Stimulated activated CD8-positive, alpha-beta memory T cell treated with anti-CD3 and anti-CD28 coated beads, Interleukin-4, amount 100 ng/mL, for 48 hours (primary cell): ENCODE measurements around the gene SERTAD3.
"Not testable (repeated sequence)": the region's sequence is repeated elsewhere in the genome, so short reads cannot be mapped to it uniquely, and the experiment has no call there.

Source experiments
- DNase-seq: peaks from one replicate; pipeline ENCODE4 v3.0.0-alpha.2; 2020

The SERTAD3 gene

DNA sequence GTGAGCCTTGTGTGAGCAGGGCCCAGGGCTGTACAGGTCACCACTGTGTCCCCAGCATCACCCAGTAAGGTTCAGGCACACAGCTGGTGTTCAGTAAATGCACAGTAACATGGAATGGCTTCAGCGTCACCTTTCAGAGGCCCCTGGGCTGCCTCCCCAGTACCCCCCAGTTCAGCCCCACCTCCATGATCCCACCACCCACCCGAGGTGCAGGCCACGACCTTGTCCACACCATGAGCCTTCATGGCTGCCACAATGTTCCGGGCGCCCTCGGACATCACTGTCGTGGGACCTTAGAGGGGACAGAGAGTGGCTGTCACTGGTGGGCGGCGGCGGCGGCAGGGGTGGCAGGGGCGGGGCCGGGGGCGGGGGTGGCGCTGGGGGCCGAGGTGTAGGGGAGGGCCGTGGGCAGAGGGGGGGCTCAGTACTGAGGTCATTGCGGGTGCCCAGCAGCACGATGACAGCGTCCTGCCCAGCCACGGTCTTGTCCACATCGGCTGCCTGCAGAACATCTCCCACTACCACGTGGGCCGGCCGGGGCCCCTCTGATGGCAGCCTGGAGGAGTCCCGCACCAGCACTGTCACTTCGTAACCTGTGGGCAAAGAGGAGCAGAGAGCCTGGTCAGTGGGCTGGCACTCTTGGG is 13.9 kb upstream of the SERTAD3 start:
- DNase-seq = no peak

- no peak for DNase-seq
Measured at GRCh38 chr19:40457048-40457447, 12.9 kb upstream of the SERTAD3 start.

DNA sequence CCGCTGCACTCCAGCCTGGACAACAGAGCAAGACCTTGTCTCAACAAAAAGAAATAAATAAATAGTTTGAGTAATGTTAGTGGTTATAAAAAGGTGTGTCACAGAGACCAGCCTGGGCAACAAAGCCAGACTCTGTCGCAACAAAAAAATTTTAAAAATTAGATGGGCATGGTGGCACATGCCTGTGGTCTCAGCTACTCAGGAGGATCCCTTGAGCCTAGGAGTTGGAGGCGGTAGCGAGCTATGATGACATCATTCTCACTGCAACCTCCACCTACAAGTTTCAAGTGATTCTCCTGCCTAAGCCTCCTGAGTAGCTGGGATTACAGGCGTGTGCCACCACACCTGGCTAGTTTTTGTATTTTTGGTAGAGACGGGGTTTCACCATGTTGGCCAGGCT is 9.8 kb upstream of the SERTAD3 start:
- not testable (repeated sequence) for DNase-seq

DNA sequence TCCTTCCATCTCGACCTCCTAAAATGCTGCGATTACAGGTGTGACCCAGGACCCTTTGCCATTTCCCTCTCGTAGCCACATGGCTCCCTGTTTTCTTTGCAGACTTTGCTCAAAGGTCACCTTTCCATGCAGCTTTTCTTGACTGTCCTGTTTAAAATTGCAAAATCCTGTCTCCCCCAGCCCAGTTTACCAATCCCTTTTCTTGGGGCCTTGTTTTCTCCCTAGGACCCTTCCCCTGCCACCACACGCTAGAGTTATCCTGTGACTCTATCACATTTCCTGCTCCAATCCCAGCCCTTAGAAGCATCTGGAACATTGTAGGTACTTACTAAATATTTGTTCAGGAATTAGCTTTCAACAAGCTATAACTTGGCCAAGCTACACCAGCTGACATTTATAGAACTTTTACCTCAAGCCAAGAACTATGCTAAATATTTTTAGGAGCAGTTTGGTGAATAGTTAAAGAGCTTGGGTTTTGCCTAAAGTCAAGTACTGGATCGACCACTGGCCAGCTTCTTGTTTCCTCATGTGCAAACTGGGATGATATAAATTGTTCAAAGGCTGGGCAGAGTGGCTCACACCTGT is 9.1 kb upstream of the SERTAD3 start:
- no peak for DNase-seq

DNA sequence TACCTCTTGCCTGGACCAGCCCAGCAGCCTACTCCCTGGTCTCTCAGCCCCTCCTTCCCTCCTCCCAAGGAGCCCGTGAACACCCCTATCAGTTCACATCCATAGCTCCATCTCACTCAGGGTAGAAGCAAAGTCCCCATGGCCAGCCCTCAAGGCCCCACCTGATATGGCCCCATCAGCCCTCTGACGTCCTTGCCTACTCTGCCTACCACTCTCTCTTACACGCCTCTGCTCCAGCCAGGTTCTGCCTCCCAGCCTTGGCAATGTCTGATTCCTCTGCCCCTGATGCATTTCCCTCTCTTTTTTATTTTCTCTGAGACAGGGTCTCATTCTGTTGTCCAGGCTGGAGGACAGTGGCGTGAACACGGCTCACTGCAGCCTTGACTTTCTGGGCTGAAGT is 7.9 kb upstream of the SERTAD3 start:
- no peak for DNase-seq

DNA sequence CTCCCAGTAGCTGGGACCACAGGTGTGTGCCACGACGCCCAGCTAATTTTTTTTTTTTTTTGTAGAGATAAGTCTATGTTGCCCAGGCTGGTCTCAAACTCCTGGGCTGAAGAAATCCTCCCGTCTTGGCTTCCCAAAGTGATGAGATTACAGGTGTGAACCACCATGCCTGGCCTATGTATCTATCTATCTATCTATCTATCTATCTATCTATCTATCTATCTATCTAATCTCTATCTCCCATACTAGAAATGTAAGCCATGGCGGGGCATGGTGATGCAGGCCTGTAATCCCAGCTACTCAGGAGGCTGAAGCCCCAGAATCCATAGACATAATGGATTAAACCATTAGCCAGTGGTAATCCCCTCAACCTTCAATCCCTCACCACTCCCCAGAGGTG is 6.5 kb upstream of the SERTAD3 start:
- DNase-seq = no peak

DNA sequence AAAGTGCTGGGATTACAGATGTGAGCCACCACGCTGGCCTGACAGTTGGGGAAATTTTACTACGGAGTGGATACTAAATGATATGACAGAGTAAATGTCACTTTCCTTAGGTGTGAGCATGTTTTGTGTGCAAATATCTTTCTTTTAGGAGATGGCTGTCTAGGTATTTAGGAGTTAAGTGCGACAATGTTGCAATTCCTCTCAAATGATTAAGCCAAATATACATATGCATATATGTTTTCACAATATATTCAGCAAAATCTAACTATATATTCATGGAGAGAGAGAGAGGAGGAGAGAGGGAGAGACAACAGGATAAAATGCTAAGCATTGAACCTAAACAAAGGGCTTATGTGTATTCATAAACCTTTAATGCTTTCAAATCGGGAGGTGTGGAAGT is 5.4 kb upstream of the SERTAD3 start:
- no peak for DNase-seq

- DNase-seq = no peak
Measured at GRCh38 chr19:40446263-40446784, 2.2 kb upstream of the SERTAD3 start.

DNA sequence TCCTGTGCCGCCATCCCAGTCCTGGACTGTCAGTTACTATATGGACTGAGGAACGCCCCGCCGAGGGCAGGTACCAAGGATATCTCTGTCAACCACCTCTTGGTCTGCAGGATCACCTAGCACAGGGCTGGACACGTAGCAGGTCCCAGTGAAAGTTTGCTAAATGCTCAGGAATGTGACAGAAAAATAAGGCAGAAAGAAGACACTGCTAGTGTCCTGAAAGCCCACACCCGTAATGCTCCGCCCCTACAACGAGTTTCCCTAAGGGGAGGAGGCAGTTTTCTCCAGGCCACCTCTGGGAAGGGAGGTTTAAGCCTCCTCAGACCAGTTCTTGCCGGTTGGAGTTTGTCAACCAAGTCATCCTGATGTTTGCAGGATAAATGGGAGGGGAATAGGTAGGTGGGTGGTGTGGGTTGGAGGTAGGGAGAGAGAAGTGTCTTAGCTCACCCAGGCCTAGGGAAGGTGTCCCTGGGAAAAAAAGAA is 1.7 kb upstream of the SERTAD3 start:
- no peak for DNase-seq

- DNase-seq = no peak
Measured at GRCh38 chr19:40444825-40445312, 734 bp upstream of the SERTAD3 start.

- DNase-seq = peak; percentile 98
Measured at GRCh38 chr19:40443131-40443999, 770 bp downstream of the SERTAD3 start.

DNA sequence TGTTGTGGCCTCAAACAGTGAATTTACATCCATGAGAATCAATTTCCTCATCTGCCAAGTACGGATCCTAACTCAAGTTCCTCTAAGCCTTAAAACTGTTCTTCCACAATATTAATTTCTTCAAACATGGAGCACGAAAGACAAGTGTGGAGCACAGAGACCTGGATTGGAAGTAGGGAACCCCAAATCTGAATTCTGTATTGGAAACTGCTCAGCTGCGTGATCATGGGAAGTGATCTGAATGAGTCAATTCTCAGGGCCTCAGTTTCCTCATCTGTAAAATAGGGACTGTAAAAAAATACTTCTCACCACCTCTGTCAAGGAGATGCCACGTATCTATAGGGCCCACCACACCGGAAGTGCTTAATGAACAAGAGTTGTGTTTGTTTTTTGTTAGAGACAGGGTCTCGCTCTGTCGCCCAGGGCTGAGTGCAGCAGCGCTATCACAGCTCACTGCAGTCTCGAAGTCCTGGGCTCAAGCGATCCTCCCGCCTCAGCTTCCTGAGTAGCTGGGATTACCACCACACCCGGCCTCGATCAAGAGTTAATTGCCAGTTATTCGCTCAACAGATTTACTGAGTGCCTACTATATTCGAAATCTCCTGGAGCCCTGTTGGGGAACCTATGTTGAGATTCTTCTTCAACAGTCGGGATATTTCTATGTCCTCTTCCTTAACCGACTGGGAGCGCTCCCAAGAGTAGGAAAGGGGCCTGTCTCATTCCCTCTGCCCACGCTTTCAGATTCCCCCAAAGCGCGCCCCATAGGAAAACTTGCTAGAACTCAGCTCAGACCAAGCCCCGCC is 1.6 kb downstream of the SERTAD3 start:
- DNase-seq = peak; percentile 44

DNA sequence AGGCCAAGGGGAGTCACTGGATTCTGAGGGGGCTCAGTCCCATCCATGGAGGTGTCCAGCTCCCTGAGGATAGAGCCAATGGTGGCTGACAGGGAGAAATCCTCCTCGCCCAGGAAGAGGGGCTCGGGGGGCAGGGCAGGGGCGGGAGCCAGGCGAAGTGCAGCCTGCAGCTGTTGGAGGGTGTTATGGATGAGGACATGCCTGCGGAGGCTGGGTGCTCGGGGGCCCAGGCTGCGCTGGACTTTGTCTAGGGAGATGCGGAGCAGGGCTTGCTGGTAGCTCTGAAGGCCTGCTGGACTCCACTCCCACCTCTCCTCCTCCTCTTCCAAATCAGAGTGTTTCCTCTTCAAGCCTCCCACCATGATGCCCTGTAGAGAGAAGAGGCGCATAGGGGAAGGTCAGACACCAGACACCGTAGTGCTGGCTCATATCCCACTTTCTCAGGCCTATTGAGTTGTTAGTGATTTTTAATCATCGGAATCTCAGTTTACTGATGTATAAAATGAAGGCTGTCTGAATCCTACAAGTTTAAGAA is 2.3 kb downstream of the SERTAD3 start:
- DNase-seq = no peak

GRCh38 chr19:40438284-40438683 is 5.9 kb downstream of the SERTAD3 start:
- no peak for DNase-seq

DNA sequence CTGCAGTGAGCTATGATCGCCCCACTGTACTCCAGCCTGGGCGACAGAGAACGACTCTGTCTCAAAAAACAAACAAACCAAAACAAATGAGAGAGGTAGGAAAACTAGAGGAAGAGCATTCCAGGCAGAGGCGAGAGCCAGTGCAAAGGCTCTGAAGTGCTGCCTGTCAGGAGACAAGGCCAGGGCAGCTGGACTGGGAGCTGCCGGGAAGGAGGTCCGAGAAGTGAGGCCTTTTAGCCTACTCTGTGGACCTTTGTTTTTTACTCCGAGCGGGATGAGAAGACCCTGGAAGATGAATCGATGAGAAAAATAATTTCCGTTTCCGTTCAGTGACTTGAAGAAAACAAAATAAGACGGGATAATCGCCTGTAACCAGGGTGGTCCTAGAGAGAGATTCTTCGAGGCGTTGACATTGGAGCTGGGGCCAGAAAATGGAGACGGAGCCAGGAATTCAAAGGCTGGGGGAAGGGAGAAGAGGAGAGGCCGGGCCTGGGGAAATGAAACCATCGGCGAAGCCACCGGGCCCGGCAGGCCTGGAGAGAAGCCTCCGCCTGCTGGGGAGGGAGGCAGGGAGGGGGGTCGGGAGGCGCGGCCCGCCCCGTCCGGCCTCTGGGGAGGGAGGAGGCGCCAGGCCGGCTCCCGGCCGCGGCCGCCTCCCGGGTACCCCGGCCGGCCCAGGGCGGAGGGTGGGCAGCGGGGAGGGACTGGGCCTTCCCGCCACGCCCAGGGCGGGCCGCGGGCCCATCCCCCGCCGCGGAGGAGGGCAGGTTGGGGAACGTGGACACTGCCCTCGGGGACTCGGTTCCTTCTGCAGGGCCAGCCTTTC is 10.5 kb downstream of the SERTAD3 start:
- peak; percentile 55 for DNase-seq

DNA sequence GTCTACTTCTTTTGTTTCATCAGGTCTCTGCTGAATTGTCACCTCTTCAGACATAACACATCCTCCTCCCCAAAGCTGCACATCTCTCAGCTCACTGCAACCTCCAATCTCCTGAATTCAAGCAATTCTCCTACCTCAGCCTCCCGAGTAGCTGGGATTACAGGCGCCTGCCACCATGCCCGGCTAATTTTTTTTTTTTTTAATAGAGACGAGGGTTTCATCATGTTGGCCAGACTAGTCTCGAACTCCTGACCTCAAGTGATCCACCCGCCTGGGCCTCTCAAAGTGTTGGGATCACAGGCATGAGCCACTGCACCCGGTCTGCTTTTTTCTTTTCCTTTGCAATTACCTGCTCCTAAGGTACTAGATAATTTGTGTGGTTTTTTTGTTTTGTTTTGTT is 11.4 kb downstream of the SERTAD3 start:
- not testable (repeated sequence) for DNase-seq

DNA sequence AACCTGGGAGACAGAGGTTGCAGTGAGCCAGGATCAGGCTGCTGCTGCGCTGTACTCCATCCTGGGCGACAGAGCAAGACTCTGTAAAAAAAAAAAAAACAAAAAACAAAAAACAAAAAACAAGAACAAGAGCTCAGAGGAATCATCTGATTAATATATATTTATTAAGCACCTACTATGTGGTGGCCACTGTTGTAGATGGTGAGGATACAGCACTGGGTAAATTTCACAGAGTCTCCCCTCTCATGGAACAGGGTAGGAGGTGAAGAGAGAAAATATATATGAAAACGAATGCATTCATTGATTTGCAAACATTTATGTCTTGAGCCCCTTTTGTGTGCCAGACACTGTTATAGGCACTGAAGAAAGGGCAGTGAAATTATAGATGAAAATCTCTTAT is 12.4 kb downstream of the SERTAD3 start:
- no peak for DNase-seq

- not testable (repeated sequence) for DNase-seq
Measured at GRCh38 chr19:40430242-40430641, 13.9 kb downstream of the SERTAD3 start.

- DNase-seq = not testable (repeated sequence)
Measured at GRCh38 chr19:40428197-40428596, 15.9 kb downstream of the SERTAD3 start.

DNA sequence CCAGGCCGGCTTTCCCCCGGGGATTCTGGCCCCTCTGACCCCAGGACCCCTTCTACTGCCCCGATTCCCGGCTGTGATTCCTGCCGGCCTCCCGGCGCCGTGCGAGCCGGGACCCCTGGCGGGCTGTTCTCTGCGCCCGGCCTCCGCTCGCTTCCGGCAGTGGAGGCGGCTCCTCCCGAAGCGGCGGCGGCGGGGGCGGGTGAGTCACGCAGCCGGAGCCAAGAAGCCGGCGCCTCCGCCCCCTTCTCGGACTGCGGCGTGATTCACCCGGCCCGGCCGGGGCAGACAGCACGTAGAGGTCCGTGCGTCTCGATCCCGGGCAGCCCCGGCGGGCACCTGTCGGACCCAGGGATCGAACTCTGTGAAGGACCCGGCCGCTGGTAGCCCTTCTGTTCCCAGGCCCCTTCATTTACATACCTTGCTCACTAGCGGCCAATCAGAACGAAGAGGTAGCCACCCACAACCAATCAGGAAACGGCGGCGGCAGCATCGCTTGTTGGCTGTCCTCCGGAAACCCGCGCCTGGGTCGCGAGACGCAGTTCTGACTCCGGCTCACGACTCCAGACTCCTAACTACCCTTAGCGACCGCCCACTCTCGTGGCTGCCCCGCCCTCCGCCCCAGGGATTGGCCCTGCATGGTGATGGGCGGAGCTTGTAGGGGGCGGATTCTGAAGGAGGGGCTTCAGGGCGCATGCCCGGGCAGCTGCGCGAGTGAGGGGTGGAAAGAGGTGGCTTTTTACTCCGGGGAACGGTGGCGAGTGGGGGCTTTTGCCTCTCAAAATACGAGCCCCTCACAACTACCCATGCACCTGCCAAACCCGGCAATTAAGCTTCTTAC is 18.5 kb downstream of the SERTAD3 start, which contains the start of gene SERTAD1:
SERTAD1 (minus strand) TSS at position 543 of the 838 bp plus-strand sequence. CDS start 2,446 bp downstream, outside the sequence.
- peak; percentile 100 for DNase-seq
